Glomerular visceral epithelial cell (primary cell): ENCODE measurements around the gene MYO1A.
"Not testable (repeated sequence)": the region's sequence is repeated elsewhere in the genome, so short reads cannot be mapped to it uniquely, and the experiment has no call there.

ENCODE experiments used
- DNase-seq: peaks from one replicate; pipeline ENCODE4 v3.0.0-alpha.2; 2016; ENCODE audit errors: extremely low spot score

Gene MYO1A

GRCh38 chr12:56994231-56994746 lies 55.6 kb downstream of the MYO1A start:
- no peak for DNase-seq

- DNase-seq = no peak
Measured at GRCh38 chr12:56993346-56993745, 56.6 kb downstream of the MYO1A start.

GRCh38 chr12:56991319-56992246 lies 58.3 kb downstream of the MYO1A start:
- no peak for DNase-seq

- DNase-seq = no peak
Measured at GRCh38 chr12:56990648-56991318, 59.1 kb downstream of the MYO1A start.

GRCh38 chr12:56989861-56990610 lies 59.9 kb downstream of the MYO1A start:
- DNase-seq = no peak

- DNase-seq = no peak
Measured at GRCh38 chr12:56988207-56988739, 61.7 kb downstream of the MYO1A start.

GRCh38 chr12:56987551-56988053 lies 62.3 kb downstream of the MYO1A start:
- peak; percentile 73 for DNase-seq

GRCh38 chr12:56987011-56987410 lies 62.9 kb downstream of the MYO1A start:
- DNase-seq = no peak

- peak; percentile 73 for DNase-seq
Measured at GRCh38 chr12:56985714-56986113, 64.2 kb downstream of the MYO1A start.

GRCh38 chr12:56983386-56983785 lies 66.5 kb downstream of the MYO1A start:
- DNase-seq = no peak

- not testable (repeated sequence) for DNase-seq
Measured at GRCh38 chr12:56982578-56983236, 67.2 kb downstream of the MYO1A start.

GRCh38 chr12:56980941-56981530 lies 68.9 kb downstream of the MYO1A start:
- no peak for DNase-seq

GRCh38 chr12:56980268-56980667 lies 69.7 kb downstream of the MYO1A start:
- DNase-seq = no peak

- no peak for DNase-seq
Measured at GRCh38 chr12:56979628-56980027, 70.3 kb downstream of the MYO1A start.
